GM06990 (cell line): ENCODE data around the gene MFSD8.
"Not testable (repeated sequence)": the region's sequence is repeated elsewhere in the genome, so short reads cannot be mapped to it uniquely, and the experiment has no call there.

Source experiments
- DNase-seq: peaks from one replicate; pipeline ENCODE4 v3.0.0-alpha.2; 2011; ENCODE audit not compliant: insufficient read length; ENCODE audit errors: extremely low read depth
- H3K27me3 ChIP-seq: replicated peaks from 2 replicates; pipeline ENCODE4 v1.6.0; 2011; ENCODE audit warnings: low read length; ENCODE audit not compliant: control insufficient read depth, insufficient read depth
- H3K36me3 ChIP-seq: 2 replicates; pipeline ENCODE4 v1.5.1; 2011; ENCODE audit warnings: low read length; ENCODE audit not compliant: control insufficient read depth, insufficient read depth
- H3K4me3 ChIP-seq: replicated peaks from 2 replicates; pipeline ENCODE4 v1.5.1; 2011; ENCODE audit warnings: low read depth, mild to moderate bottlenecking, control low read depth, low read length
- CTCF ChIP-seq: IDR thresholded peaks from 2 replicates; pipeline ENCODE4 v1.5.1; 2011; ENCODE audit warnings: low read length, control low read depth, mild to moderate bottlenecking, inconsistent platforms; ENCODE audit not compliant: insufficient read depth, poor library complexity, severe bottlenecking

The MFSD8 gene, protein sequence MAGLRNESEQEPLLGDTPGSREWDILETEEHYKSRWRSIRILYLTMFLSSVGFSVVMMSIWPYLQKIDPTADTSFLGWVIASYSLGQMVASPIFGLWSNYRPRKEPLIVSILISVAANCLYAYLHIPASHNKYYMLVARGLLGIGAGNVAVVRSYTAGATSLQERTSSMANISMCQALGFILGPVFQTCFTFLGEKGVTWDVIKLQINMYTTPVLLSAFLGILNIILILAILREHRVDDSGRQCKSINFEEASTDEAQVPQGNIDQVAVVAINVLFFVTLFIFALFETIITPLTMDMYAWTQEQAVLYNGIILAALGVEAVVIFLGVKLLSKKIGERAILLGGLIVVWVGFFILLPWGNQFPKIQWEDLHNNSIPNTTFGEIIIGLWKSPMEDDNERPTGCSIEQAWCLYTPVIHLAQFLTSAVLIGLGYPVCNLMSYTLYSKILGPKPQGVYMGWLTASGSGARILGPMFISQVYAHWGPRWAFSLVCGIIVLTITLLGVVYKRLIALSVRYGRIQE

GRCh38 chr4:127965062-127965802 lies at the start of gene MFSD8, which contains the start of gene ABHD18:
TSS of gene MFSD8 (minus strand) at chr4:127965173. CDS start at chr4:127965133, 40 bp downstream.
TSS of gene ABHD18 (plus strand) at chr4:127965406. CDS start at chr4:127982956, 17,550 bp downstream.
- Histone ChIP-seq H3K4me3 (peak within 1 kb of the TSS; percentile 100), H3K36me3 (no peaks in the 10 kb centered on the region; the same call in 1 of the 2 replicates), H3K27me3 (no peaks in the 10 kb centered on the region)
- DNase-seq = peak; percentile 99
- peak; percentile 36 for TF ChIP-seq CTCF

GRCh38 chr4:128009428-128009827 lies 44.5 kb upstream of the MFSD8 start:
- TF ChIP-seq CTCF = no peak
- no peak overlapping the region for H3K4me3 ChIP-seq
- no peaks in the 10 kb centered on the region; the same call in 1 of the 2 replicates for H3K36me3 ChIP-seq
- peak; percentile 9 for DNase-seq
- H3K27me3 ChIP-seq = no peaks in the 10 kb centered on the region

GRCh38 chr4:128006592-128006991 lies 41.6 kb upstream of the MFSD8 start:
- no peak for DNase-seq
- TF ChIP-seq CTCF = no peak
- H3K27me3 ChIP-seq = no peaks in the 10 kb centered on the region
- no peak overlapping the region for H3K4me3 ChIP-seq
- no peaks in the 10 kb centered on the region for H3K36me3 ChIP-seq

DNA sequence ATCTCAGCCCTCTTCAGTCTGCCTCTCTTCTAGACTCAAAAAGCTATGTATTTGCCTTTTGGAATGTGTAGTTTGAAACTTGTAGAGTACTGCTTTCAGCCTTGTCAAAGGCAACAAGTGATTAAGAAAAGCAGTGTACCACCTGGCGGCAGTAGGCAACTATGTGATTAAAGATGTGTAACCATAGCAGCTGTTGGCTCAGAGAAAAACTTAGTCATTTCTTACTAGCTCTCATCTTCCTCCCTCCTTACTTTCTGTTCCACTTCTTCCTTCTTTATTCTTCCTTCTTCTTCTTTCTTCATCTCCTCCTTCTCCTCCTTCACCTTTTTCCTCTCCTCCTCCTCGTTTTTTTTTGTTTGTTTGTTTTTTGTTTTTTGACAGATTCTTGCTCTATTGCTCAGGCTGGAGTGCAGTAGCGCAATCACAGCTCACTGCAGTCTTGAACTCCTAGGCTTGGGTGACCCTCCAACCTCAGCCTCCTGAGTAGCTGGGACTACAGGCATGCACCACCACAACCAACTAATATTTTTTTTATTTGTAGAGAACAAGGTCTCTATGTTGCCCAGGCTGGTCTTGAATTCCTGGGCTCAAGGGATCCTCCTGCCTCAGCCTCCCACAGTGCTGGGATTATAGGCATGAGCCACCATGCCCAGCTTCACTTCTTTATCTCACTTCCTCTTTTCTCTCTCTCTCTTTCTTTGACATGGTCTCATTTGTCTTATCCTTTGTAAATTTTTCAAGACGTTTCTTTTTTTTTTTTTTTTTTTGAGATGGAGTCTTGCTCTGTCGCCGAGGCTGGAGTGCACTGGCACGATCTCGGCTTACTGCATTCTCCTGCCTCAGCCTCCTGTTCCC lies 32.8 kb upstream of the MFSD8 start:
- Histone ChIP-seq H3K4me3 (no peak overlapping the region), H3K27me3 (no peaks in the 10 kb centered on the region), H3K36me3 (no peaks in the 10 kb centered on the region)
- peak; percentile 59 for TF ChIP-seq CTCF
- peak; percentile 53 for DNase-seq

DNA sequence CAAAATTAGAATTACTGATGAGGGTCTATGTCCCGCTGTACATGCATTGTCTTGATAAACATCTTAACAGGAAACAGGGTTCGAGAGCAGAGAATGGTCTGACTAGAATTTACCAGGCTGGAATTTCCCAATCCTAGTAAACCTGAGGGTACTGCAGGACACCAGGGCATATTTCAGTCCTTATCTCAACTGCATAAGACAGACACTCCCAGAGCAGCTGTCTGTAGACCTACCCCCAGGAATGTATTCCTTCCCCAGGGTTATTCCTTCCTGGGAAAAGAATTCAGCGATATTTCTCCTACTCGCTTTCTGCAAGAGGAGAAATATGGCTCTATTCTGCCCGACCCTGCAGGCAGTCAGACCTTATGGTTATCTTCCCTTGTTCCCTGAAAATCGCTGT lies 31.5 kb upstream of the MFSD8 start:
- not testable (repeated sequence) for H3K27me3 ChIP-seq, H3K36me3 ChIP-seq, DNase-seq, H3K4me3 ChIP-seq
